Neuronal stem cell (in vitro differentiated cells): ENCODE measurements around the gene USP17L28.
"Not testable (repeated sequence)": the region's sequence is repeated elsewhere in the genome, so short reads cannot be mapped to it uniquely, and the experiment has no call there.

Experiments
- DNase-seq: peaks from one replicate; pipeline ENCODE4 v3.0.0-alpha.2; 2013; ENCODE audit warnings: low spot score
- H2AFZ ChIP-seq: one replicate; pipeline ENCODE4 v1.6.1; 2013; ENCODE audit warnings: mild to moderate bottlenecking, low read length, inconsistent platforms
- H2AK5ac ChIP-seq: 2 replicates; pipeline ENCODE4 v1.6.1; 2013; ENCODE audit warnings: low read depth, mild to moderate bottlenecking, inconsistent platforms, low read length, moderate library complexity, mixed read lengths
- H2BK120ac ChIP-seq: 2 replicates; pipeline ENCODE4 v1.6.1; 2013; ENCODE audit warnings: low read depth, mild to moderate bottlenecking, inconsistent platforms, low read length, moderate library complexity, mixed read lengths
- H2BK12ac ChIP-seq: one replicate; pipeline ENCODE4 v1.6.1; 2013; ENCODE audit warnings: low read length, inconsistent platforms
- H2BK15ac ChIP-seq: 2 replicates; pipeline ENCODE4 v1.6.1; 2013; ENCODE audit warnings: mild to moderate bottlenecking, low read length, inconsistent platforms, mixed read lengths
- H2BK5ac ChIP-seq: one replicate; pipeline ENCODE4 v1.6.1; 2013; ENCODE audit warnings: inconsistent platforms, mild to moderate bottlenecking, low read length, moderate library complexity
- H3K14ac ChIP-seq: one replicate; pipeline ENCODE4 v1.6.1; 2013; ENCODE audit warnings: low read length, inconsistent platforms
- H3K18ac ChIP-seq: 2 replicates; pipeline ENCODE4 v1.6.1; 2013; ENCODE audit warnings: low read length, inconsistent platforms
- H3K23ac ChIP-seq: 2 replicates; pipeline ENCODE4 v1.6.1; 2013; ENCODE audit warnings: low read depth, mild to moderate bottlenecking, mixed read lengths, low read length, inconsistent platforms; ENCODE audit not compliant: poor library complexity
- H3K27ac ChIP-seq: replicated peaks from 3 replicates; pipeline ENCODE4 v1.5.1; 2013; ENCODE audit warnings: low read length, inconsistent platforms
- H3K27me3 ChIP-seq, 3 experiments: 2 replicates each; pipeline ENCODE4 v1.6.1; 2013; ENCODE audit warnings: low read length in 3 of 3, mild to moderate bottlenecking in 2 of 3, inconsistent platforms in 1 of 3, low read depth in 1 of 3, mixed read lengths in 1 of 3, moderate library complexity in 1 of 3; ENCODE audit not compliant: control insufficient read depth in 3 of 3, insufficient read depth in 3 of 3
- H3K36me3 ChIP-seq, 2 donors: replicated peaks in 1 of 2; 2 replicates each; pipeline ENCODE4 v1.6.1; 2013; ENCODE audit warnings: low read length in 2 of 2; ENCODE audit not compliant: control insufficient read depth in 2 of 2, insufficient read depth in 2 of 2
- H3K4ac ChIP-seq: 2 replicates; pipeline ENCODE4 v1.6.1; 2013; ENCODE audit warnings: inconsistent platforms, mild to moderate bottlenecking, low read length, moderate library complexity
- H3K4me1 ChIP-seq, 2 donors: 1 replicate in 1 of 2; 2 replicates in 1 of 2; pipeline ENCODE4 v1.6.1; 2013; ENCODE audit warnings: low read length in 2 of 2, low read depth in 1 of 2; ENCODE audit not compliant: control insufficient read depth in 2 of 2, insufficient read depth in 1 of 2
- H3K4me2 ChIP-seq: one replicate; pipeline ENCODE4 v1.6.1; 2013; ENCODE audit warnings: mild to moderate bottlenecking, low read length, inconsistent platforms; ENCODE audit not compliant: insufficient read depth, poor library complexity, severe bottlenecking
- H3K4me3 ChIP-seq, 2 donors: 2 replicates each; pipeline ENCODE4 v1.5.1; 2013; ENCODE audit warnings: low read length in 2 of 2, mild to moderate bottlenecking in 2 of 2, inconsistent platforms in 1 of 2, moderate library complexity in 1 of 2
- H3K79me1 ChIP-seq: one replicate; pipeline ENCODE4 v1.6.1; 2013; ENCODE audit warnings: low read depth, mild to moderate bottlenecking, inconsistent platforms, low read length, moderate library complexity
- H3K9ac ChIP-seq: one replicate; pipeline ENCODE4 v1.6.1; 2013; ENCODE audit warnings: mild to moderate bottlenecking, low read depth, low read length, inconsistent platforms; ENCODE audit not compliant: poor library complexity
- H3K9me3 ChIP-seq, 2 donors: replicated peaks in 1 of 2; 2 replicates each; pipeline versions ENCODE3 to v1.6.1; 2013; ENCODE audit warnings: low read length in 2 of 2, mild to moderate bottlenecking in 2 of 2, inconsistent platforms in 1 of 2, low read depth in 1 of 2, mixed read lengths in 1 of 2, moderate library complexity in 1 of 2; ENCODE audit not compliant: control insufficient read depth in 2 of 2, insufficient read depth in 1 of 2
- H4K8ac ChIP-seq: one replicate; pipeline ENCODE4 v1.6.1; 2013; ENCODE audit warnings: low read depth, mild to moderate bottlenecking, inconsistent platforms, low read length, moderate library complexity
- H4K91ac ChIP-seq: one replicate; pipeline ENCODE4 v1.6.1; 2013; ENCODE audit warnings: low read length, low read depth, mild to moderate bottlenecking, inconsistent platforms; ENCODE audit not compliant: poor library complexity
- WGBS, 2 donors: extraction: QIAGEN DNeasy Blood & Tissue Kit; methylation state at CpG; one replicate each; pipeline ENCODE4 v1.1.7; 2013; ENCODE audit warnings: missing lambda C conversion rate in 2 of 2, mixed read lengths in 1 of 2; ENCODE audit not compliant: insufficient read length in 2 of 2, insufficient replicate concordance in 1 of 2; ENCODE audit errors: extremely low coverage in 2 of 2; 5-methylcytosine and 5-hydroxymethylcytosine counted together

USP17L28 gene

DNA sequence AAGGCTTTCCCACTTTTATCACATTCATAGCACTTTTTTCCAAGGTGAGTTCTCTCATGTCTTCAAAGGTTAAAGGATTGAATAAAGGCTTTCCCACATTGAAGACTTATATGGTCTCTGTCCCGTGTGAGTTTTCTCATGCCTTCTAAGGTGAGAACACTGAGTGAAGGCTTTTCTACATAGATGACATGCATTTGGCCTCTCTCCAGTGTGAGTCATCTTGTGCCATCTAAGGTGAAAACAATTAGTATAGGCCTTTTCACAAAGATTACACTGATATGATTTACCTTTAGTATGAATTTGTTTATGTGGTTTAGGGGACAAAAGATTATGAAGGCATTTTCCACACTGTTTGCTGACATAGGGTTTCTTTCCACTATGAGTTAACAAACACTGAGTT, 35.4 kb downstream of the USP17L28 start:
- Histone ChIP-seq H3K4me3 (no peak overlapping the region), H3K4me1 (no peaks in the 10 kb centered on the region), H2AK5ac (no peak overlapping the region), H3K9ac (no peak overlapping the region), H3K27ac (no peak overlapping the region), H3K4me2 (no peak overlapping the region), H3K4ac (no peak overlapping the region), H2BK5ac (no peak overlapping the region), H3K18ac (no peak overlapping the region), H3K14ac (no peak overlapping the region), H3K9me3 (no peaks in the 10 kb centered on the region), H3K23ac (no peak overlapping the region), H2BK12ac (no peak overlapping the region), H2BK15ac (no peak overlapping the region), H3K36me3 (no peaks in the 10 kb centered on the region), H3K79me1 (no peaks in the 10 kb centered on the region), H4K91ac (no peak overlapping the region), H4K8ac (no peak overlapping the region), H3K27me3 (no peaks in the 10 kb centered on the region), H2AFZ (no peak overlapping the region), H2BK120ac (no peak overlapping the region)
- DNase-seq: no peak
- no CpG with 5 or more reads among the region's 1 CpG for WGBS, 2 donors

DNA sequence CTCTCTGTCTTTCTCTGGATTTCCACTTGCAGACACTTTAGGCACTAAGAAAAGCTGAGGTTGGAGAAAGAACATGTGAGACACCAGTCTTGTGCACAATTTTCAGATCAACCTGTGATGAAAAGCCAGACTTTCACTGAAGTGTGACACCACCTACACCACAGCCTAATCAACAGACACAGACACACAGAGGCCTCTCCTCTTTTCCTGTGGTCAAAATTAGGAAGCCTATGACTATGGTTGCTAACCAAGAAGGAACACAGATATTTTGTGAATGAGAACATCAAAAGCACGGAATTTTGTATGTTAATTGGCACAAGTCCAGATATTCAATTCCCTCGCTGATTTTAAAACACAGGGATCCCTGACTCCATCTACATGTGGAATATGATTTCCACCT, 40.3 kb downstream of the USP17L28 start:
- not testable (repeated sequence) for H2BK120ac ChIP-seq, H3K36me3 ChIP-seq, H2BK12ac ChIP-seq, H3K9me3 ChIP-seq, H3K14ac ChIP-seq, H2BK5ac ChIP-seq, H4K8ac ChIP-seq, H3K9ac ChIP-seq, H2BK15ac ChIP-seq, H3K4me3 ChIP-seq, DNase-seq, H2AK5ac ChIP-seq, H3K27me3 ChIP-seq, H3K4me1 ChIP-seq, H3K4ac ChIP-seq, H2AFZ ChIP-seq, H4K91ac ChIP-seq, H3K79me1 ChIP-seq, H3K4me2 ChIP-seq, H3K27ac ChIP-seq, H3K18ac ChIP-seq, H3K23ac ChIP-seq
- WGBS, 2 donors: no CpG with 5 or more reads among the region's 2 CpGs
